HCT116 (cell line): Measurements from ENCODE around the gene TANGO6. TPM values are rescaled to one million over a fixed set of nuclear protein-coding genes. Genes with fewer than 3 reads are reported as not detected.

Source experiments
- ATAC-seq: fragments of 200-7000 bp; cut with Tn5 transposase; 2 replicates; pipeline ENCODE4 v1.9.1; 2020; ENCODE audit warnings: mild to moderate bottlenecking, moderate library complexity
- BruUV-seq: library from RNA; stranded (reverse); fragments of 400-500 nt; replicated peaks from 2 replicates; lab custom pipeline; 2021; lab: Mats Ljungman, UMichigan
- CTCF ChIA-PET: fragments of 300-600 bp; sonication (Branson Sonifier 250); formaldehyde crosslinking; loops from one replicate; lab custom pipeline; 2021; ENCODE audit warnings: antibody characterized with exemption; lab: Charles Lee
- POLR2A ChIA-PET: fragments of 300-600, 350-600 bp; sonication (Branson Sonifier 250); formaldehyde crosslinking; loops from one replicate; lab custom pipeline; 2021; ENCODE audit warnings: antibody characterized with exemption; lab: Charles Lee
- RAD21 ChIA-PET, 2 experiments: fragments of 300-600 bp; sonication (Branson Sonifier 250); formaldehyde crosslinking; loops; one replicate each; lab custom pipeline; 2023; ENCODE audit warnings: low total read pairs in 2 of 2; ENCODE audit not compliant: uncharacterized antibody in 2 of 2, unreplicated experiment in 2 of 2, low non-redundant PET in 1 of 2; lab: Charles Lee
- DNase-seq: peaks from one replicate; pipeline ENCODE4 v3.0.0-alpha.2; 2010; ENCODE audit warnings: low read depth, low spot score
- H2AFZ ChIP-seq: fragments of 200-600 bp; shearing (Covaris generic), sonication (generic); 2 replicates; pipeline ENCODE4 v1.6.1; 2017; ENCODE audit warnings: low read depth, mixed run types, mixed read lengths, antibody characterized with exemption, low read length; ENCODE audit not compliant: poor library complexity, severe bottlenecking
- H3K27ac ChIP-seq: 2 replicates; pipeline ENCODE4 v1.5.1; 2012; ENCODE audit warnings: low read depth, low read length
- H3K27me3 ChIP-seq: fragments of 200-600 bp; sonication (generic); 2 replicates; pipeline ENCODE4 v1.6.1; 2016; ENCODE audit warnings: mixed run types, low read length, mixed read lengths; ENCODE audit not compliant: insufficient read depth
- H3K36me3 ChIP-seq, 2 experiments: fragments of 200-500 bp in 1 of 2; fragments of 200-600 bp in 1 of 2; sonication (Bioruptor generic) in 1 of 2; sonication (generic) in 1 of 2; 2 replicates each; pipeline versions ENCODE4 v1.5.1 to v1.6.1; 2014 to 2016; ENCODE audit warnings: low read length in 2 of 2, inconsistent platforms in 1 of 2, mixed read lengths in 1 of 2, mixed run types in 1 of 2; ENCODE audit not compliant: insufficient read depth in 2 of 2, control insufficient read depth in 1 of 2
- H3K4me1 ChIP-seq, 2 experiments: fragments of 200-600 bp in 1 of 2; sonication (generic) in 1 of 2; 2 replicates each; pipeline versions ENCODE4 v1.5.1 to v1.6.1; 2012 to 2017; ENCODE audit warnings: low read length in 2 of 2, inconsistent platforms in 1 of 2, mild to moderate bottlenecking in 1 of 2, mixed read lengths in 1 of 2, mixed run types in 1 of 2, moderate library complexity in 1 of 2; ENCODE audit not compliant: insufficient read depth in 2 of 2, control insufficient read depth in 1 of 2
- H3K4me2 ChIP-seq: fragments of 200-600 bp; sonication (generic); 2 replicates; pipeline ENCODE4 v1.6.1; 2017; ENCODE audit warnings: mixed run types, low read length, mixed read lengths
- H3K4me3 ChIP-seq, 2 experiments: fragments of 200-600 bp in 1 of 2; sonication (generic) in 1 of 2; replicated peaks in 1 of 2; 2 replicates each; pipeline ENCODE4 v1.5.1; 2011 to 2016; ENCODE audit warnings: low read length in 2 of 2, control low read depth in 1 of 2, low read depth in 1 of 2, mild to moderate bottlenecking in 1 of 2, mixed read lengths in 1 of 2, mixed run types in 1 of 2
- H3K79me2 ChIP-seq: fragments of 200-600 bp; sonication (generic); 2 replicates; pipeline ENCODE4 v1.6.1; 2017; ENCODE audit warnings: mild to moderate bottlenecking, mixed run types, low read length, moderate library complexity, mixed read lengths; ENCODE audit not compliant: insufficient read depth
- H3K9ac ChIP-seq: fragments of 200-600 bp; sonication (generic); 2 replicates; pipeline ENCODE4 v1.6.1; 2016; ENCODE audit warnings: low read length, mixed read lengths
- H3K9me2 ChIP-seq: fragments of 200-600 bp; sonication (generic), shearing (Covaris generic); 2 replicates; pipeline ENCODE4 v1.6.1; 2017; ENCODE audit warnings: mixed run types, mild to moderate bottlenecking, moderate library complexity; ENCODE audit not compliant: insufficient read depth
- H3K9me3 ChIP-seq, 2 experiments: fragments of 200-500 bp in 1 of 2; fragments of 200-600 bp in 1 of 2; sonication (Bioruptor generic) in 1 of 2; sonication (generic) in 1 of 2; 2 replicates each; pipeline ENCODE4 v1.6.1; 2014 to 2017; ENCODE audit warnings: low read length in 2 of 2, mixed read lengths in 2 of 2, inconsistent platforms in 1 of 2, low read depth in 1 of 2, mild to moderate bottlenecking in 1 of 2, mixed run types in 1 of 2, moderate library complexity in 1 of 2; ENCODE audit not compliant: control insufficient read depth in 1 of 2, insufficient read depth in 1 of 2
- H4K20me1 ChIP-seq: fragments of 200-600 bp; sonication (generic), shearing (Covaris generic); 2 replicates; pipeline ENCODE4 v1.6.1; 2017; ENCODE audit warnings: mixed run types, mild to moderate bottlenecking, moderate library complexity; ENCODE audit not compliant: insufficient read depth
- ATF3 ChIP-seq: IDR thresholded peaks from 2 replicates; pipeline ENCODE4 v1.6.1; 2012
- ELF1 ChIP-seq: IDR thresholded peaks from 2 replicates; pipeline ENCODE4 v1.6.1; 2012; ENCODE audit warnings: low read depth, borderline replicate concordance
- FOSL1 ChIP-seq: IDR thresholded peaks from 2 replicates; pipeline ENCODE4 v1.6.1; 2012; ENCODE audit warnings: low read depth
- MAX ChIP-seq: IDR thresholded peaks from 2 replicates; pipeline ENCODE4 v1.6.1; 2012
- POLR2AphosphoS5 ChIP-seq: IDR thresholded peaks from 2 replicates; pipeline ENCODE4 v1.6.1; 2011; ENCODE audit warnings: mild to moderate bottlenecking, low read depth, low read length, moderate library complexity
- RAD21 ChIP-seq: IDR thresholded peaks from 2 replicates; pipeline ENCODE4 v1.6.1; 2012; ENCODE audit warnings: low read depth, mild to moderate bottlenecking
- REST ChIP-seq: IDR thresholded peaks from 2 replicates; pipeline ENCODE4 v1.6.1; 2012; ENCODE audit warnings: low read depth
- SIN3A ChIP-seq: IDR thresholded peaks from 2 replicates; pipeline ENCODE4 v1.6.1; 2012; ENCODE audit warnings: low read depth
- SP1 ChIP-seq: IDR thresholded peaks from 2 replicates; pipeline ENCODE4 v1.6.1; 2012; ENCODE audit warnings: low read depth
- SRF ChIP-seq: IDR thresholded peaks from 2 replicates; pipeline ENCODE4 v1.6.1; 2012; ENCODE audit warnings: low read depth
- ZBTB33 ChIP-seq: IDR thresholded peaks from 2 replicates; pipeline ENCODE4 v1.6.1; 2011; ENCODE audit warnings: mild to moderate bottlenecking, low read length, moderate library complexity; ENCODE audit not compliant: insufficient replicate concordance; ENCODE audit errors: extremely low read depth
- intact Hi-C: fragments of 100-400 bp; cut with micrococcal nuclease; formaldehyde crosslinking; loops from 2 replicates; pipeline ENCODE4 v1.10.0; 2022
- total RNA-seq: library from RNA; stranded (reverse); gene quantifications from one replicate; pipeline ENCODE4 v1.2.1, GENCODE V29; 2021; ENCODE audit not compliant: unreplicated experiment

The TANGO6 gene
- total RNA-seq, 1 experiment from 2014 or later = 16.4 TPM

- no peaks in the 10 kb centered on the region for H4K20me1 ChIP-seq
- no peaks in the 10 kb centered on the region for H3K79me2 ChIP-seq
- no peaks in the 10 kb centered on the region for H3K9me3 ChIP-seq
- H3K4me1 ChIP-seq = peaks cover 22 to 31% of the 10 kb centered on the region in 2 experiments
- CTCF ChIA-PET = interaction anchor here (1.2 kb wide), 1 partner anchor 178 kb away, joined by 3 read pairs; no protein-coding TSS in a partner anchor
- TF ChIP-seq FOSL1 (no peak), SP1 (no peak), ATF3 (no peak), SRF (no peak)
- TF ChIP-seq, all 23 proteins: peak for 0
- BruUV-seq = no TSS peak
- DNase-seq (no peak), ATAC-seq (no peak)
- no peaks in the 10 kb centered on the region; a peak in 1 of 4 replicates for H3K36me3 ChIP-seq
- ChIA-PET RAD21 (no interaction called here), POLR2A (interaction anchor here (1.4 to 1.8 kb wide), 2 partner anchors 18 to 139 kb away, joined by 5 read pairs; no protein-coding TSS in a partner anchor)
- intact Hi-C loops = no loop called here
- no peaks in the 10 kb centered on the region for H3K9me2 ChIP-seq
- H3K4me3 ChIP-seq = no peak overlapping the region
- H3K9ac ChIP-seq = no peak overlapping the region
- H3K4me2 ChIP-seq = no peak overlapping the region
- no peak overlapping the region for H3K27ac ChIP-seq
- no peaks in the 10 kb centered on the region for H3K27me3 ChIP-seq
- no peak overlapping the region for H2AFZ ChIP-seq
These were observed 91.1 kb downstream of the TANGO6 start for GRCh38 chr16:68934402-68934801.

- no peak for ATAC-seq
- H4K20me1 ChIP-seq = no peaks in the 10 kb centered on the region
- TF ChIP-seq ATF3 = no peak
- TF ChIP-seq REST = no peak
- no peak for TF ChIP-seq ELF1
- TF ChIP-seq ZBTB33 = no peak
- TF ChIP-seq POLR2AphosphoS5 = no peak
- TF ChIP-seq MAX = no peak
- no peak for TF ChIP-seq SIN3A
- TF ChIP-seq SRF = no peak
- TF ChIP-seq FOSL1 = no peak
- TF ChIP-seq RAD21 = no peak
These were observed 91.7 kb downstream of the TANGO6 start for GRCh38 chr16:68935008-68935407.

More at GRCh38 chr16:68935008-68935407, 91.7 kb downstream of the TANGO6 start:
- ChIA-PET RAD21 (no interaction called here), POLR2A (interaction anchor here (1.0 to 1.8 kb wide), 3 partner anchors 15 to 138 kb away, joined by 3 to 5 read pairs (median 5); no protein-coding TSS in a partner anchor), CTCF (interaction anchor here (1.2 kb wide), 1 partner anchor 178 kb away, joined by 3 read pairs; no protein-coding TSS in a partner anchor)
- Histone ChIP-seq H3K36me3 (no peaks in the 10 kb centered on the region; a peak in 1 of 4 replicates), H3K79me2 (no peaks in the 10 kb centered on the region), H3K9me3 (no peaks in the 10 kb centered on the region), H3K4me2 (no peak overlapping the region), H2AFZ (no peak overlapping the region), H3K4me3 (no peak overlapping the region), H3K9me2 (no peaks in the 10 kb centered on the region), H3K27me3 (no peaks in the 10 kb centered on the region), H3K4me1 (peaks cover 17 to 25% of the 10 kb centered on the region in 2 experiments), H3K9ac (no peak overlapping the region), H3K27ac (no peak overlapping the region)
- intact Hi-C loops = no loop called here
- no peak for DNase-seq
- BruUV-seq = no TSS peak
